HTR-8/SVneo (cell line): ENCODE measurements around the gene SPEM2.
"Not testable (repeated sequence)": the region's sequence is repeated elsewhere in the genome, so short reads cannot be mapped to it uniquely, and the experiment has no call there.

Source experiments
- DNase-seq: peaks from one replicate; pipeline ENCODE4 v3.0.0; 2011; ENCODE audit warnings: low spot score, mixed read lengths; ENCODE audit not compliant: insufficient read length
- FAIRE-seq: peaks from 2 replicates; lab custom pipeline; 2011; peaks lifted over from hg19 to GRCh38; lab: Jason Lieb, UNC

The SPEM2 gene

DNA sequence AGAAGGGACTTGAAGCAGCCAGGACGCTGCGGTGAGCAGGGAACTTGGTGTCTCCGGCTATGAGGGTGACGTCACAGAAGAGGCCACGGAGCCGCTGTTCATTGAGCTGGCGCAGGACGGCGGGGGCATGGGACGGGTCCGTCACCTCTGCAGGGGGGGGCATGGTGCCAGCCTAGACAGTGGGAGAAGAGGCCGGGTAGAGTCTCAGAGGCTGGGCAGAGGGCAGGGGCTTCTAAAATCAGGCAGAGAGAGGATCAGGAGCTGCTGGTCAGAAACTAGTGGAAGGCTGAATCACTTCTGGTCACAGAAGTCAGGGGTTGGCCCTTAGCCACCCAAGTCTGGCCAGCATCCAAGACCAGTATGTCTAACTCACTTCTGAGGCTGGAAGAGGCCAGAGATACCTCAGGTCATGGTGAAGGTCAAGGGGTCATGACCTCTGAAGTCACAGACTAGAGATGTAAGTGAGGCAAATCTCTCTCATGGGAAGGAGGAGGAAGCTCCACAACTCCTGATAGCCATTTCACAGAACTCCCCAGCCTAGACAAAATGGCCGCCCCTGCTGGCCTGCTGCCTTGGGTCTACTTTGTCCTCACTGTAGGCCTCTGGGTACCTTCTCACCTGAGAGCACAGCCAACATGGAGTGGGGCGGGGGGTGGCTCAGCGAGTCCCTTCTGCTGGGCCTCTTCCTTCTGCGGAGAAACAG, 41.4 kb downstream of the SPEM2 start:
- DNase-seq = no peak
- no peak for FAIRE-seq

DNA sequence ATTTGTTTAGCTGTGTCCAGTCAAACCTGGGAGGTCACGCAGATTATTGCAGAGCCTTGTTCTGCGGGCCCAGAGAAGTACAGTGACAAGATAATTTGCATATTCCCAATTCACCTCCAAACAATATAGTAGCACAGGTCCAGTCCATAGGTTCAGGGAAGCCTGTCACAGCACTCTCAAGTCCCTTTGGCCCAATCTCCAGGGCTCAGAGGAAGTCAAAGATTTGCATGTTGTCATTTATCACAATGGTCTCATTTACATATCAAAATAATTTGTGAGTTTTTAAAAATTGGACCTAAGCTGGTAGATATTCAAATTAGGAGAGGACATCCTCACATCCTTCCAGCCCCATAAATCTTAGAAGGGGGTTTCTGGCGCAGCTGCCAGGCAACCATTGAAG, 42.1 kb downstream of the SPEM2 start:
- DNase-seq (no peak), FAIRE-seq (no peak)

DNA sequence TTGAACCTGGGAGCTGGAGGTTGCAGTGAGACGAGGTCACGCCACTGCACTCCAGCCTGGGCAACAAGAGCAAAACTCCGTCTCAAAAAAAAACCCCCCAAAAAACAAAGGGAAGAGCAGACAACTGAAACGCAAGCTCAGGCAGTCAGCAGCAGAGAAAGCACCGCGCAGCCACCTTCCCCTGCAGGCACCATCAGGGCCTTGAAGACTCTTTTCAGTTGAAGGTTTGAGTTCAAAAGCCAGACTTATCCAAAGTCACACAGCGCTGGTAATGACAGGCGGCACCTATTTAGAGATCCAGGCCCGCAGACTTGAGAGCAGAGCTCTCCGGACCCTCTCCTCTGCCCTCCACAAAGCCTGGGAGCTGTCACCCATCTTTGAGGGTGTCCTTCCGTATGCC, 42.9 kb downstream of the SPEM2 start:
- no peak for DNase-seq
- no peak for FAIRE-seq

DNA sequence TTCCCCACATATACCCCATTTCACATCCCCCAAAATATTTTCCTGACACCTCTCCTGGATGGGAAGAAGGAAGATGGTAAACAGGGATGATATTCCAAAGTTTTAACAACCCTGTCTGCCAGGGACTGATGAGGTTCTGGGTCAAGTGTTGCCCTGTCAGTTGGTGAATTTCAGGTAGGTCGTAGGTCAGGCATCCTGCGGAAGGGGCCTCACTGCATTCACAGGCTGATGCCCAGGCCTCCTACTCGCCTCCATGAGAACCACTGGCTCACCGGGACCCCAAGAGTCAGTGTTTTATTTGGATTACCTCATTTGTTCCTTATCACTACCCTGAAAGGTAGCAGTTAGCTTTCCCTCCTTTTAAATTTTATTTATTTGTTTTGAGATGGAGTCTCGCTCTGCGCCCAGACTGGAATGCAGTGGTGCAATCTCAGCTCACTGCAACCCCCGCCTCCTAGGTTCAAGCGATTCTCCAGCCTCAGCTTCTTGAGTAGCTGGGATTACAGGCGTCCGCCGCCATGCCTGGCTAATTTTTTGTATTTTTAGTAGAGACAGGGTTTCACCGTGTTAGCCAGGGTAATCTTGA, 43.5 kb downstream of the SPEM2 start:
- FAIRE-seq (no peak), DNase-seq (no peak)

DNA sequence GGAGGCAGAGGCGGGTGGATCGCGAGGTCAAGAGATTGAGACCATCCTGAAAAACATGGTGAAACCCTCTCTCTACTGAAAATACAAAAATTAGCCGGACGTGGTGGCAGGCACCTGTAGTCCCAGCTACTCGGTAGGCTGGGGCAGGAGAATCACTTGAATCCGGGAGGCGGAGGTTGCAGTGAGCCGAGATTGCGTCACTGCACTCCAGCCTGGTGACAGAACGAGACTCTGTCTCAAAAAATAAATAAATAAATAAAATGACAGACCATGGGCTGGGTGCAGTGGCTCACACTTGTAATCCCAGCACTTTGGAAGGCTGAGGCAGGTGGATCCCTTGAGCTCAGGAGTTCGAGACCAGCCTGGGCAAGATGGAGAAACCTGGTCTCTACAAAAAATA, 44.4 kb downstream of the SPEM2 start:
- not testable (repeated sequence) for DNase-seq, FAIRE-seq

DNA sequence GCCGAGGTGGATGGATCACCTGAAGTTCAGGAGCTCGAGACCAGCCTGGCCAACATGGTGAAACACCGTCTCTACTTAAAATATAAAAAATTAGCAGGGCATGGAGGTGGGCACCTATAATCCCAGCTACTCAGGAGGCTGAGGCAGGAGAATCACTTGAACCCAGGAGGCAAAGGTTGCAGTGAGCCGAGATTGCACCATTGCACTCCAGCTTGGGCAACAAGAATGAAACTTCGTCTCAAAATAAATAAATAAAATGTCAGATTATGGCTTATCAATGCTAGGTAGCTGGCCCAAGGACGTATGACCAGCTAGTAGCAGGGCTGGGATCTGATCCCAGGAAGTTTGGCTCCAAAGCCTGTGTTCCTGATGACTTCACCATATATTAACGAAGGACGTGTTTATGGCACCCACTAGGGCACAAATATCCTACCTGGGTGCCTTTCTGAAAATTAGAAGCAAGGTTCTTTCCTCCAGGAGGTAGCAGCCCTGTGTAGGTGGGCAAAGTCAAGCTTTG, 45.1 kb downstream of the SPEM2 start:
- DNase-seq, FAIRE-seq: not testable (repeated sequence)

DNA sequence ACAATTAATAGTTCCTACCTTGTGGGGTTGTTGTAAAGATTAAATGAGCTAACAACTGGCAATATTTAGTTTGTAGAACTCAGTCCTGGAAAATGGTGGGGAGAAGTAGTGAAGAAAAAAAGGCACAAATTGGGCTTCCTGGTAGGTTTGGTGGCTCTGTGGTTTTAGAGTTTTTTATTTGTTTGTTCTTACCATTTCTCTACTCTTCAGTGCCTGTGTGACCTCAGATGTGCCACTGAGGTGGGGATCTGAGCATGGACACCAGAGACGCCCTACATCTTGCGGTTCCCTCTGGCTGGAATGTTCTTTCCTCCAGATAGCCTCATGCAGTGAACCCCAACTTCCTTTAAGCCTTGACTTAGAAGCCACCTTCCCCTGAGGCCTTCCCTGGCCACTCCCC, 46.3 kb downstream of the SPEM2 start:
- DNase-seq (no peak), FAIRE-seq (no peak)

DNA sequence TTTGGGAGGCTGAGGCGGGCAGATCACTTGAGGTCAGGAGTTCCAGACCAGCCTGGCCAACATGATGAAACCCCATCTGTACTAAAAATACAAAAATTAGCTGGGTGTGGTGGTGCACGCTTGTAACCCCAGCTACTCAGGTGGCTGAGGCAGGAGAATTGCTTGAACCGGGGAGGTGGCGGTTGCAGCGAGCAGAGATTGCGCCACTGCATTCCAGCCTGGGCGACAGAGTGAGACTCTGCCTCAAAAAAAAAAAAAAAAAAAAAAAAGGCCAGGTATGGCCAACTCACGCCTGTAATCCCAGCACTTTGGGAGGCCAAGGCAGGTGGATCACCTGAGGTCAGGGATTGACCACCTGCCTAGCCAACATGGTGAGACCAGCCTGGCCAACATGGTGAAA, 49.4 kb downstream of the SPEM2 start:
- FAIRE-seq, DNase-seq: not testable (repeated sequence)

DNA sequence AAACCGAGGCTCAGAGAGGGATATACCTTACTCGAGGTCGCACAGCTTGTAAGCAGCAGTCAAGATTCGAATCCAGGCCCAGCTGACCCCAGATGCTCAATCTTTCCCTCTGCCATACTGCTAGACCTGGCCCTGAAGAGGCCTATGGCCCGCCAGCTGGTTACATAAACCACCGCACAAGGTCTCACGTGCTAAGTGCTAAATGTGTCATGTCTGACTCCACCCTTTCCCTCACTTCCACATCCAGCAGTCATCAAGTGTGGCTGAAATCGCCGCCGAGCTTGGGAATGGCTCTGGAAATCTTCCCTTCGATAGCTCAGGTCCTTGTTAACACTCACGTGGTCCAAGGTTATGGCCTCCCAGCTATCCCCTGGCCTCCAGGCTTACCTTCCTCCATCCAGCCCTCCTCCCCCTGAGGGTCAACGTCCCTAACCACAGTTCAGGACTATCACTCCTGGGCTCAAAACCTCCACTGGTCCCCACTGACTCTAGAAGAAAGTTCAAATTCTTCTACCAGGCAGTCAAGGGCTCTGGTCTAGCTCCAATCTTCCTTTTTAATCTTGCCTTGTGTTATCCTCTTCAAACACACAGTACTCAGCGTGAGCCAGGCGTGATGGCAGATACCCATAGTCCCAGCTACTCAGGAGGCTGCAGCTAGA, 50.5 kb downstream of the SPEM2 start:
- no peak for FAIRE-seq
- no peak for DNase-seq

DNA sequence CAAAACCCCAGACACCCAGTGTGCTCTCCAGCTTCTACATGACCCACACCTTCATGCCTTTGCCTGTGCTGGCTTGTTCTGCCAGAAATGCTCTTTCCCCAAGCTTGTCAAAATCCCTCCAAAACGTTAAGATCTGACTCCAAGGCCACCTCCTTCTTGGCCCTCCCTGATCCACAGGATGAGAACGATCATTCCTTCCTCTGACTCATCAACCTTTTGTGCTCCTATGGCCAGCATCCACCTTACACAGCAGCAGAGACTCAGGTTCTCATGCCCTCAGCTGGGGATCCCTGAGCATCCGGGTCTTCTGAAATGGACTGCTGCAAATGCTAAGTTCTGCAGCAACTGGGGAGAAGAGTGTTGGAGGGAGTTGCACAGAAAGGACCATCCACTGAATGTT, 51.1 kb downstream of the SPEM2 start:
- FAIRE-seq (peak; percentile 60), DNase-seq (peak; percentile 47)

DNA sequence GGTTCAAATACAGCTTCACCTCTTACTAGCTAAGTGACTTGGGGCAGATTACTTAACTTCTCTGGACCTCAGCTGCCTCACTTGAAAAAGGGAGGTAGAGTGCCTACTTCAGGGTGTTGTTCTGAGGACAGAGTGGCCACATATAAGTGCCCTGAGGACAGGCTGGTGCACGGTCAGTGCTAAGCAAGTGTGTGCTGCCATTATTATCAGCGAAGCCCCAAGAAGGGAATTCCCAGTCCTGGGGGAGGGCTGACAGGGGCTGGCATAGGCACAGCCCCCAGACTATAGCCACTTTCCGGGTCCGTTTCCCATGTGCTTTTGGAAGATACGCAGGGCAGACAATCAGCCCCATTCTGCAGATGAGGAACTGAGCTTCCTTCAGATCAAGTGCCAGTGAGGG, 51.5 kb downstream of the SPEM2 start:
- DNase-seq = no peak
- no peak for FAIRE-seq
